HS-27A (cell line): ENCODE data around the gene STXBP1.

Source experiments
- DNase-seq: peaks from one replicate; pipeline ENCODE4 v3.0.0-alpha.2; 2012; ENCODE audit warnings: low read depth, missing footprints

Gene STXBP1

DNA sequence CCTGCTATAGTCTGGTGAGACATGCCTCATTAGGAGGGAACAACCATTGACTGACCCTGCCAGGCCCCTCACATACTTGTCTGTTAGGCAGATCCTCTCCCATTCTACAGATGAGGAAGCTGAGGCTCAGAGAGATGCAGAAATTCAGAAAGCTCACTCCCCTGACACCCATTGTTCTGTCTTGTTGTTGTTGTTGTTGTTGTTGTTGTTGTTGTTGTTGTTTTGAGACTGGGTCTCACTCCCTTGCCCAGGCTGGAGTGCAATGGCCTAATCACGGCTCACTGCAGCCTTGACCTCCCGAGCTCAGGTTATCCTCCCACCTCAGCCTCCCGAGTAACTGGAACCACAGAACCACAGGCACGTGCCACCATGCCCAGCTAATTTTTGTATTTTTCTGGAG, 81.6 kb downstream of the STXBP1 start:
- no peak for DNase-seq

DNA sequence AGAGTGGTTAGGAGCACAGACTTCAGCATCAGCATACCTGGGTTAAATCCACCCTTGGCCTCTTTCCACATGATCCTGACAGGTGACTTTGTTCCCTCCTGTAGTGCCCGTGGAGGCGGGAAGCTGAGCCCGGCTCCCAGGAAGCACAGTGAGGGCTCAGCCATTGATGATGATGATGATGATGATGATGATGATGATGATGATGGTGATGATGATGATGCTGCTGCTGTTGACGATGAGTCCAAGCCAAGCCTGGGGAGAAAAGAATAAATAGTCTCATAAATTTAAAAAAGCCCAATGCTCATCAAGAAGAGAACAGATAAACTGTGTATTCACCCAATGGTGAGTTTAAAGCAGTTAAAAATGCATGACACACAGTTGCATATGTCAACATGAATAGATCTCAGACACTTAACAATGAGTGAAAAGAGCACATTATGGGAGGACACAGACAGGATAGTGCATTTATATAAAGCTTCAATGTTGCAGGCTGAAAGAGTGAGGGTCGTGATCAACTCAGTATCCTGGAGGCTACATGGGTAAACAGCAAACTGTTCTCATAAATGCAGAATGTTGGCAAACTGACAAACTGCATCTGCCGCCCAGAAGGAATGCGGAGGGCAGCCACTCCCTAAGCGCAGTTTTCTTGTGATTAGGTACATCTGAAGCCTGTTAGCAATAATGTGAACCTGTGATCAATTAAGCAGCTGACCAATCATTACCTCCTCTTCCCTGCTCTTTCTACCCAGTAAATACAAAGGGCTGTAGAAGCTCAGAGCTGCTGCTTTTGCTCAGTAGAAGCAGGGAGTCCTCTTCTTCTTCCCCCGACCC, 83.0 kb downstream of the STXBP1 start:
- no peak for DNase-seq

GRCh38 chr9:127697575-127697974, 85.5 kb downstream of the STXBP1 start:
- no peak for DNase-seq

- DNase-seq: no peak
Measured at GRCh38 chr9:127698386-127698785, 86.3 kb downstream of the STXBP1 start.

GRCh38 chr9:127698985-127699670, 87.1 kb downstream of the STXBP1 start:
- no peak for DNase-seq

GRCh38 chr9:127700140-127700539, 88.1 kb downstream of the STXBP1 start:
- DNase-seq: no peak

GRCh38 chr9:127700594-127701255, 88.6 kb downstream of the STXBP1 start:
- no peak for DNase-seq

DNA sequence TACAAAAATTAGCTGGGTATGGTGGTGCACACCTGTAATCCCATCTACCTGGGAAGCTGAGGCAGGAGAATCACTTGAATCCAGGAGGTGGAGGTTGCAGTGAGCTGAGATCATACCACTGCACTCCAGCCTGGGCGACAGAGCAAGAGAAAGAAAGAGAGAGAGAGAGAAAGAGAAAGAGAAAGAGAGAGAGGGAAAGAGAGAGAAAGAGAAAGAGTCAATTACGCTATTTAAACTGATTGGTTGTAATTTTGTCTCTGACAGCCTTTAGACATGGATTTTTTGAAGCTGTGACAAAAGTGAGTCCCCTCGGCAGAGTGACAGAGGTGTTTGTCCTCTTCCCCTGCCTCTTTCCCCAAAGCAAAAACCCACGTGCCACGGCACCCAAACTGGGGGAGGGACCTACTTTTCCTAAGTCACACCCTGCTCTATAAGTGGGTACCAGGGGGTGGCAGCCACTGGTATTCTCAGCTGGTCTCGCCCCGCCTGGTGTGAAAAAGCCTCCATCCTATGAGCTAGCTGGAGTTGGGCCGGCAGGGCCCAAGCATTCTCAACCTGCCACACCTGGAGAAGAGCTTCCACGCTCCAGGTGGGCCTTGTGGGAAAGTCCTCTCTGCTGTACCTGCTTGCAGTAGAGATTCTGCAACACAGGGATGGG, 91.3 kb downstream of the STXBP1 start:
- no peak for DNase-seq

GRCh38 chr9:127705577-127706379, 93.7 kb downstream of the STXBP1 start:
- no peak for DNase-seq

DNA sequence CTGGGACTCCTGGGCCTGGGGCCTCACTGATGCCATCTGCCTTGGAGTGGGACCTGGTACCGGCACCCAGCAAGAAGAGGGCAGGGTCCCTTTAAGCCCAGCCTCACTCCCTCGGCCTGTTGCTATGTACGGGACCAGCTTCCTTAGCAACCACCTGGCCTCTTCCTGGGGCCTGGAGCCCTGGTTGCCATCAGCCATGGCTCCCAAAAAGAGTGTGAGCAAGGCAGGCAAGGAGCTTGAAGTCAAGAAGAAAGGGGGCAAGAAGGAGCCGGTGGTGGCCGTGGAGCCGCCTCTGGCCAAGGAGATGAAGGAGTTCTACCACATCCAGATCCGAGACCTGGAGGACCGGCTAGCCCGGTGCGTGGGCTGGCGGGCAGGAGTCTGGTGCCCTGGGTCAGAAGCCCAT, 94.8 kb downstream of the STXBP1 start, which contains the start of gene CFAP157:
Gene CFAP157, plus strand, starts transcription at position 153 of the 406 bp plus-strand sequence. Its CDS starts 44 bp downstream, at position 197.
- no peak for DNase-seq

GRCh38 chr9:127707766-127708165, 95.7 kb downstream of the STXBP1 start:
- DNase-seq: no peak

DNA sequence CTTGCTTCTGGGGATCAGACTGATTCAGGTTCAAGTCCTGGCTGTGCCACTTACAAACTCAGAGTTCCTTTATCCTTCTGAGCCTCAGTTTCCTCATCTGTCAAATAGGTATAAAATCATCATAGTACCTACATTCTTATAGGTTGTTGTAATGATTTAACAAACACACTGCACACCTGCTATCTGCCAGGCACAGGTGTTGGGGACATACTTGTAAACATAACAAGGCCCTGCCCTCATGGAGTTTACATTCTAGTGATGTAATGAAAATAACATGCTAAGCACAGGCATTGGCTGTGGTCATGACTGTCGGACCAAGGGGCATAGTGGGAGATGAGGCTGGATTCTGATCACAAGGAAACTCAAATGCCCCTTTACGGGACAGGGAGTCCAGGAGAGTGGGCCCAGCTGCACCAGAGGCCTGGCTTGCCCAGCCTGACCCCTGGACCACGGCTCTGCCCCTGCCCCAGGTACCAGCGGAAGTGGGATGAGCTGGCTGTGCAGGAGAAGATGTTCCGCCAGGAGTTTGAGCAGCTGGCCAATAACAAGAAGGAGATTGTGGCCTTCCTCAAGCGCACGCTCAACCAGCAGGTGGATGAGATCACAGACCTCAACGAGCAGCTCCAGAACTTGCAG, 97.0 kb downstream of the STXBP1 start:
- DNase-seq: no peak

DNA sequence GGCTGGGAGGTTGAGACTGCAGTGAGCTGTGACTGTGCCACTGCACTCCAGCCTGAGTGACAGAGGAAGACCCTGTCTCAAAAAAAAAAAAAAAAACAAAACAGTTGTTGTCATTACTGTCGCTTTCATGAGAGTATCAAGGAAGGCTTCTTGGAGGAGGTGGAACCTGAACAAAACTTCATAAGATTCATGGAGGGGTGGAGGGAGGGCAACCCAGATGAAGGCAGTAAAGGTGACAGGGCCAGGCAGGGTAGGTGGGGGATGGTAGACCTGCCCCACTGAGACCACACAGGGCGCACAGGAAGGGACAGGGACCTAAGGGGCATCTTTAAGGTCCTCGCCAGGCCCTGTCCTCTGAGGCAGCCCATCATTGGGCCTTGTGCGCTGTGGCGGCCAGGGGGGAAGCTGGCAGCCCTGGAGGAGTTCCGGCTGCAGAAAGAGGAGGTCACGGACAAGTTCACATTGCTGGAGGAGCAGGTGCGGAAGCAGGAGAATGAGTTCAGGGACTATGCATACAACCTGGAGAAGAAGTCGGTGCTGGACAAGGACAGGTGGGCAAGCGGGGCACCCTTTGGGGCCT, 98.2 kb downstream of the STXBP1 start:
- DNase-seq: no peak

DNA sequence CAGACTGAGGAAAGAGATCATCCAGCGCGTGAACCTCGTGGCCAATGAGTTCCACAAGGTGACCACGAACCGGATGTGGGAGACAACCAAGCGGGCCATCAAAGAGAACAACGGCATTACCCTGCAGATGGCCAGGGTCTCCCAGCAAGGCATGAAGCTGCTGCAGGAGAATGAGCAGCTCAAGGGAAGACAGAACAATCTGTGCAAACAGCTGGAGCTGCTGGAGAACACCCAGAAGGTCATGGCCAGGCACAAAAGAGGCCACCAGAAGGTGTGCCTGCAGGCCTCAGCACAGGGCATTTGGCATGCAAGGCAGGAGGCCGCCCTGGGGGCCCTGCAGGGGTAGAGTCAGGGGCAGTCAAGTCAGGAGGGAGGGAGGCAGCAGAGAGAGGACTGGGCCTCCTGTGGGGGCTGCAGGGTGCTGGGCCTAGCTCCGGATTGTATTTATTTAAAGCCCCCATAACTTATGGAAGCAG, 99.2 kb downstream of the STXBP1 start:
- DNase-seq: no peak

- no peak for DNase-seq
Measured at GRCh38 chr9:127711831-127712274, 99.8 kb downstream of the STXBP1 start.

DNA sequence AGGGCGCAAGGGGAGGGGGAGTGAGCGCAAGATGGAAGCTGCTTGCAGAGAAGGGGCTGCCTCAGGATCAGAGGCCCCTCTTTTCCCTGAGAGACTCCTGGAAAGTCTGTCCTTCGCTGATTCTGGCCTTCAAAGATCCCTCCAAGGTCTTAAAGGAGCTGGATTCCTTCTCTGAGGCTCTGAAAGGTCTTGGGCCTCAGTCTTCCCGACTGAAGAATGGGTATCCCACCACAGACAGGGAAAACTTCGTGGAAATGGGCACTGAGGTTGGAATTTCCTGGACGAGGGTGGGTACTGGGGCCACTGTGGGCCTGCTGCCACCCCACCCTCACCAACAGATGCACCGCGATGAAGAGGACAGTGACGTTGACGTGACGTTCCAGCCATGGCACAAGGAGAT, 100.3 kb downstream of the STXBP1 start:
- no peak for DNase-seq

DNA sequence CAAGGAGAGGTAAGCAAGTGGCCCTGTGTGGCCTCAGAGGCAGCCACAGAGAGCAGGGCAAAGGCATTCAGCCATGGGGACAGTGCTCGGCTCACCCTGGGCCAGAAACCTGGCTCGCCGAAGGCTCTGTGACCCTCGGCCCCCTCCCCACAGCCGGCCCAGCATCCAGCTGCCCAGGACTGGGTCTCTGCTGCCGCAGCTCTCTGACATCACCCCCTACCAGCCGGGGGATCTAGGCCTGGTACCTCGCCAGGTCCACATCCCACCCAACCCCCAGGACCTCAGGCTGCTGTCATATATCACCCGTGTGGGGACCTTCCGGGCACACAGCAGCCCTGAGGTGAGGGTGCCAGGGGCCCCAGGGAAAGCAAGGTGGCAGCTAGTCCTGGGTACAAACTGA, 100.8 kb downstream of the STXBP1 start:
- DNase-seq: no peak

- no peak for DNase-seq
Measured at GRCh38 chr9:127714020-127714750, 102.1 kb downstream of the STXBP1 start.

GRCh38 chr9:127714951-127715469, 102.9 kb downstream of the STXBP1 start:
- no peak for DNase-seq
